GM08714 (cell line): Measurements from ENCODE around the gene MGAT1.
"Not testable (repeated sequence)": the region's sequence is repeated elsewhere in the genome, so short reads cannot be mapped to it uniquely, and the experiment has no call there.

ENCODE experiments used
- H3K4me3 ChIP-seq: fragments of 200-500 bp; sonication (Bioruptor generic); 2 replicates; pipeline ENCODE4 v1.5.1; 2014; ENCODE audit warnings: mild to moderate bottlenecking, low read length, inconsistent platforms
- ZNF274 ChIP-seq: IDR thresholded peaks from 2 replicates; pipeline ENCODE4 v1.6.1; 2012; ENCODE audit warnings: mild to moderate bottlenecking, low read depth, low read length

The MGAT1 gene

GRCh38 chr5:180830253-180831138 lies 27.9 kb upstream of the MGAT1 start:
- H3K4me3 ChIP-seq = peak overlapping the region; percentile 59; the same call in 1 of the 2 replicates
- TF ChIP-seq ZNF274 = no peak

DNA sequence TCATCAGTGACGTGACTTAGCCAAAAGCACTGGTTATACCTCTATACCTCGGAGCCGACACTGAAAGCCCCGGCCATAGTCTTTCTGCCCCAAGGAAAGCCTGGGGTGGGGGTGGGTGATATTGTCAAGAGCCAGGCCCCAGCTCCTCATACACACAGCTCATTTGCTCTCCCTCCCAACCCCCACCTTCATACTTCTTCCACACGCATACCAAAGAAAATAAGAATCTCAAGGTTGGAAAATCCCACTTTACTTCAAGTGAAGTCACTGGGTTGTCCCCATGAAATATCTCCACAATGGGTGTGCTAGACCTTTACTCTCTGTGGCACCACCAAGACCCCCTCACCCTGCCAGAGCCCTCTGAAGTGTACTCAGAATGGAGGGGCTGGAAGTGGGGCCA lies 27.1 kb upstream of the MGAT1 start:
- TF ChIP-seq ZNF274 = no peak
- H3K4me3 ChIP-seq = no peak overlapping the region; the same call in 1 of the 2 replicates

DNA sequence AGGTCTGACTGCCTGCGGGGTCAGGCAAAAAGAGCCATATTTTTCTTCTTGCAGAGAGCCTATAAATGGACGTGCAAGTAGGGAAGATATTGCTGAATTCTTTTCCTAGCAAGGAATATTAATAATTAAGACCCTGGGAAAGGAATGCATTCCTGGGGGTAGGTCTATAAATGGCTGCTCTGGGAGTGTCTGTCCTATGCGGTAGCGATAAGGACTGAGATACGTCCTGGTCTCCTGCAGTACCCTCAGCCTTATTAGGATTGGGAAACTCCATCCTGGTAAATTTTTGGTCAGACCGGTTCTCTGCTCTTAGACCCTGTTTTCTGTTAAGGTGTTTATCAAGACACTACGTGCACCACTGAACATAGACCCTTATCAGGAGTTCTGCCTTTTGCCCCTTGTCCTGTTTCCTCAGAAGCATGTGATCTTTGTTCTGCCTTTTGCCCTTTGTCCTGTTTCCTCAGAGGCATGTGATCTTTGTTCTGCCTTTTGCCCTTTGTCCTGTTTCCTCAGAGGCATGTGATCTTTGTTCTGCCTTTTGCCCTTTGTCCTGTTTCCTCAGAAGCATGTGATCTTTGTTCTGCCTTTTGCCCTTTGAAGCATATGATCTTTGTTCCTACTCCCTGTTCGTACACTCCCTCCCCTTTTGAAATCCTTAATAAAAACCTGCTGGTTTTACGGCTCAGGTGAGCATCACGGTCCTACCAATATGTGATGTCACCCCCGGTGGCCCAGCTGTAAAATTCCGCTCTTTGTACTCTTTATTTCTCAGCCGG lies 26.3 kb upstream of the MGAT1 start:
- not testable (repeated sequence) for H3K4me3 ChIP-seq

GRCh38 chr5:180827374-180827773 lies 24.8 kb upstream of the MGAT1 start:
- not testable (repeated sequence) for H3K4me3 ChIP-seq

GRCh38 chr5:180825768-180826525 lies 23.3 kb upstream of the MGAT1 start:
- H3K4me3 ChIP-seq = no peak overlapping the region
- no peak for TF ChIP-seq ZNF274

DNA sequence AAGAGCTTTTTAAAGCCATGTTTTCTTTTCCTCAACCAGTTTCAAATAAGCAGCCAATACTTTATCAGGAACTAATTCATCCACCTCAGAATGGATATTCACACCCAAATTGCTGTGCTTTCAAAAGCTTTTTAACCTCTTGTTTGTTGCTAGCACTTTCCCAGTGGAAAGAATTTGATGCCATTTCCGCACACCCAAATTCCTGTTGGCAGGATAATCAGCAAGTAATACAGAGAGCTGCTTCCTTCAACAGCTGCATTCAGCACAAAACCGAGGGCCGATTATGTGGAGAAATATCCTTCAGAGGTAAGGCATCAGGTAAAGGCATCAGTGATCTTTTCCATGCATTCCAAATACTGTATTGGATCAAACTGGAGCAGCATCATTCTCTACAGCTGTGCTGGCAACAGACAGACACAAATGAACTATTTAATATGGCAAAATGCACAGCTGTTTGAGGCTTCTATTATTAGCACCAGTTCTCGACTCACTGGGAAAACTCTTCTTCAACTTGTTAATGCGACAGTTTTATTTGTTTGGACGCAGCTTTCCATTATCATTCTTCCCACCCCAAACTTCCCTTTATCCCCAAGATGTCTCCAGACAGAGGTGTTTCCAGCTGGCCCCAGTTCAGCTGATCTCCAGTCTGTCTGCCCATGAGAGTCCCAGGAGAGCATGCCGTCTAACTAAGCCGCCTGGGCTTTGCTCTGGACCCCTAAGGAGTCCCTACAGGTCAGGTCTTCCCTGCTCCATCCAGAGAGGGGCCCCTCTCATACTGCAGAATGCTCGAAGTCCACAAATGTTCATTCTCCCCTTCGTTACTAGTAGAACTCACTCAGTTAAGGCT lies 22.2 kb upstream of the MGAT1 start:
- no peak for TF ChIP-seq ZNF274
- no peak overlapping the region for H3K4me3 ChIP-seq

DNA sequence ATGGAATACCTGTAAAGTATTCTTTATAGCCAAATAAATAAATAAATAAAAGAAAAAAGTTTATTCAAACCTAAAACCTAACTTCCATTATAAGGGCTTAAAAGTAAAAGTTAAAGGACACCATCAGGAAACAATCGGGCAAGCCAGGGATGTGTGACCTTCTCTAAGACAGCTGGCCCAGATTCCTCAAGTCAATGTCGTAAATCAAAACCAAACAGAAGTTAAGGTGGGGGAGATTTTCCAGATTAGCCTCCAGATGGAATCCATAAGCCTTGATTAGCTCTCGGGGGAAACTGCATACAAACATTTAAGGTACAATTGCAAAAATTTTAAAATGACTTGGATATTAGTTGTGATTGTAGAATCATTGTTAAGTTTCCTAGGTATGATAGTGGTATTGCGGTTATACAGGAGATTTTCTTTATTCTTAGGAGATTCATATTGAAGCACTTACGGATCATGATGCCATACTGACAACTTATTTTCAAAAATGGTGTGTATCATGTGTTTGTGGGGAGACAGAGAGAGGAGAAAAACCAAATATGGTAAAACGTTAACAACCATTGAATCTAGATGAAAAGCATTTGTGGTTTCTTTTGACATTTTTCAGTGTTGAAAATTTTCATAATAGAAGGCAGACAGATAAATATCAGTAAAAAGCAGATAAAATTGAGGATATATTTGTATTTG lies 21.5 kb upstream of the MGAT1 start:
- no peak for TF ChIP-seq ZNF274

GRCh38 chr5:180823346-180823745 lies 20.7 kb upstream of the MGAT1 start:
- TF ChIP-seq ZNF274 = no peak
- no peak overlapping the region for H3K4me3 ChIP-seq

More for the DNA sequence above, 21.5 kb upstream of the MGAT1 start:
- H3K4me3 ChIP-seq = no peak overlapping the region

- TF ChIP-seq ZNF274 = no peak
- no peak overlapping the region for H3K4me3 ChIP-seq
Observed at GRCh38 chr5:180821538-180821937, 18.9 kb upstream of the MGAT1 start.

DNA sequence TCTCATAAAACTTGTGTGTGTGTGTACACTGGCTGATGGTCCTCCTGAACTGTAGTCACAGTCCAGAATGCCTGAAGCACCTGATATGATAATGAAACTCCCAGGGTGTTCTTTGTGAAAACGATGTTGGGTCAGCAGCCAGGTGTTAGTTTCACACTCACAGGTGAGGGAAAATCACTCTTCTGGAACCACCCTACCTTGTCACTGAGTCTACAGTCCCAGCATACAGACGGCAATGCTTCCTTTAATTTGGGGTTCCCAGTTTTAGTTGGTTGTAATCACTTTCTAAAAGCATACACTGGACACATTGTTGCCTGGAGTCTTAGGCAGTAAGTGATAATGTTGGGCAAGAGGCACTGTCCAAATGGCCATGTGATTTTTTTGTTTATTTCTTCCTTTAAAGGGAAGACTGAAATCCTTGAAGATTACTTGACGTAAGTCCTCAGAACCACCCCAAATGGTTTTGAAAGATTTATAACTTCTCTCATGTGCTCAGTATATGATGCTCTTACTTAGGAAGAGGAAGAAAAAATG lies 18.2 kb upstream of the MGAT1 start:
- no peak for TF ChIP-seq ZNF274
- H3K4me3 ChIP-seq = no peak overlapping the region

- TF ChIP-seq ZNF274 = no peak
- no peak overlapping the region for H3K4me3 ChIP-seq
Observed at GRCh38 chr5:180818677-180819341, 16.2 kb upstream of the MGAT1 start.

DNA sequence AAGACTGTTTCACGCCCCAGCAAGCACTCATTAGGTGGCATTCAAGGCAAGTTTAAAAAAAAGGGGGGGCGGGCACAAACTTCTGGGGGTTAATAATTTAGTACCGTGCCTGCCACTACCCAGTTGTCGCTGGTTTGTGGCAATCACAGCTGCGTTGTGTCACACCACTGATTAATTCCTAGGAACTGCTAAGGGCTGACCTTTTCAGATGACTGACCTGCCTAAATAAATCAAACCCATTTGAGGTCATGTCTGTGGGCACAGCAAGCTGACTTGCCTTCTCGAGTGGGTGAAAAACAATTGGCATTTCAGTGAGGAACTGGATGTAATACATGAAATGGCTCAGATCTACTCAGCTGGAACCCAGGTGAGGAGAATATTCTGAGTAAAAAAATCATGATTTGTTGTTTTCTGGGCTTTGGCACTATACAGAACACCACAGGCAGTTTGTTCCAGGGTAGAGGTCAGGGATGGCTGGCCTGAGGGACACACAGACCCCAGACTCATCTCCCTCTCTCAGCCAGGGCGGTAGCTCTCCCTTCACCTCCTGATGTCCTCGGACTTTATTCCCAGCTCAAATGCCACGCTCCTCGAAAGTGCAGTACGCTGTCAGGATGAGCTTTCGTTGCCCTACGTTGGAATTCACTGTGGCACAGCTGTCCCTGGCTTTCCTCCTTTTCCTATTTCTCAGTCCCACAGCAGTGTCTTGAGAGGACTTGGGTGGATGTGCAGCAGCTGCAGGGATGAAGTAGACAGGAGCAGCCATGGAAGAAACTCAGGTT lies 15.5 kb upstream of the MGAT1 start:
- no peak for TF ChIP-seq ZNF274
- H3K4me3 ChIP-seq = no peak overlapping the region
